Activated gamma-delta T cell treated with anti-CD3 and anti-CD28 coated beads, Interleukin-2, amount 50 U/mL, for 16 hours (primary cell): ENCODE data around the gene C1orf174.

Source experiments
- DNase-seq: peaks from one replicate; pipeline ENCODE4 v3.0.0-alpha.2; 2020; ENCODE audit warnings: low read depth

C1orf174 gene

GRCh38 chr1:3900150-3900968, at the start of gene C1orf174:
Gene C1orf174 (minus strand): TSS chr1:3900272. CDS start chr1:3900186, 86 bp downstream.
- peak; percentile 89 for DNase-seq

- no peak for DNase-seq
These were observed 48.3 kb upstream of the C1orf174 start for GRCh38 chr1:3948344-3948743.

- DNase-seq, result no peak
These were observed 46.1 kb upstream of the C1orf174 start for GRCh38 chr1:3945916-3946840.

- no peak for DNase-seq
These were observed 45.1 kb upstream of the C1orf174 start for GRCh38 chr1:3945222-3945621.

- DNase-seq, result no peak
These were observed 44.6 kb upstream of the C1orf174 start for GRCh38 chr1:3944578-3945125.

- DNase-seq, result no peak
These were observed 43.9 kb upstream of the C1orf174 start for GRCh38 chr1:3943806-3944577.

- no peak for DNase-seq
These were observed 43.0 kb upstream of the C1orf174 start for GRCh38 chr1:3943123-3943431.

GRCh38 chr1:3942416-3943122, 42.5 kb upstream of the C1orf174 start:
- no peak for DNase-seq

GRCh38 chr1:3940754-3941345, 40.8 kb upstream of the C1orf174 start:
- no peak for DNase-seq

- no peak for DNase-seq
These were observed 40.1 kb upstream of the C1orf174 start for GRCh38 chr1:3940081-3940753.

GRCh38 chr1:3939242-3940080, 39.4 kb upstream of the C1orf174 start:
- DNase-seq, result no peak

GRCh38 chr1:3932156-3932919, 32.3 kb upstream of the C1orf174 start:
- DNase-seq, result no peak

- DNase-seq, result no peak
These were observed 31.2 kb upstream of the C1orf174 start for GRCh38 chr1:3931007-3931912.

GRCh38 chr1:3930301-3931006, 30.4 kb upstream of the C1orf174 start:
- DNase-seq, result no peak

GRCh38 chr1:3929126-3929525, 29.1 kb upstream of the C1orf174 start:
- DNase-seq, result no peak

GRCh38 chr1:3928586-3928985, 28.5 kb upstream of the C1orf174 start:
- DNase-seq, result no peak

GRCh38 chr1:3926956-3927355, 26.9 kb upstream of the C1orf174 start:
- no peak for DNase-seq
